Prostate gland (tissue), 2 donors: ENCODE data around the gene TMEM131L.

Experiments
- CTCF ChIP-seq, 4 experiments: fragments of 200-600 bp in 2 of 4; fragments of 450-650 bp in 2 of 4; sonication (generic) in 2 of 4; IDR thresholded peaks; 1 replicate in 3 of 4; 2 replicates in 1 of 4; pipeline ENCODE4 v1.5.1; 2016 to 2019; ENCODE audit warnings: antibody characterized with exemption in 4 of 4, mild to moderate bottlenecking in 2 of 4, moderate library complexity in 2 of 4
- POLR2A ChIP-seq: fragments of 450-650 bp; IDR thresholded peaks from one replicate; pipeline ENCODE4 v1.6.1; 2016; ENCODE audit warnings: antibody characterized with exemption, mild to moderate bottlenecking

- TF ChIP-seq CTCF (IDR thresholded peaks at IDR 0.05) (no peak), POLR2A (no peak)
These were observed 2.4 kb downstream of the TMEM131L start for GRCh38 chr4:153468587-153468986.
